Right renal pelvis (tissue), 4 donors: ENCODE results near the gene IKBKE. TPM values are rescaled to one million over a fixed set of nuclear protein-coding genes. Genes with fewer than 3 reads are reported as not detected.
A peak's percentile ranks its signal among the peaks of the same experiment; 100 is the strongest.

ENCODE experiments used
- DNase-seq, 4 donors: peaks; one replicate each; pipeline ENCODE4 v3.0.0-alpha.2; 2013; ENCODE audit warnings: low read depth in 4 of 4, low spot score in 3 of 4, missing footprints in 1 of 4
- polyA plus RNA-seq, 4 donors: library from polyadenylated mRNA; unstranded; fragments of 120-200 nt; gene quantifications; one replicate each; pipeline ENCODE4 v1.2.1, GENCODE V29; 2013; ENCODE audit not compliant: insufficient read length in 4 of 4

The IKBKE gene
- polyA plus RNA-seq, 4 donors = 4.3 to 4.9 (median 4.6) TPM

GRCh38 chr1:206538086-206538770, 68.0 kb downstream of the IKBKE start:
- no peak for DNase-seq

DNA sequence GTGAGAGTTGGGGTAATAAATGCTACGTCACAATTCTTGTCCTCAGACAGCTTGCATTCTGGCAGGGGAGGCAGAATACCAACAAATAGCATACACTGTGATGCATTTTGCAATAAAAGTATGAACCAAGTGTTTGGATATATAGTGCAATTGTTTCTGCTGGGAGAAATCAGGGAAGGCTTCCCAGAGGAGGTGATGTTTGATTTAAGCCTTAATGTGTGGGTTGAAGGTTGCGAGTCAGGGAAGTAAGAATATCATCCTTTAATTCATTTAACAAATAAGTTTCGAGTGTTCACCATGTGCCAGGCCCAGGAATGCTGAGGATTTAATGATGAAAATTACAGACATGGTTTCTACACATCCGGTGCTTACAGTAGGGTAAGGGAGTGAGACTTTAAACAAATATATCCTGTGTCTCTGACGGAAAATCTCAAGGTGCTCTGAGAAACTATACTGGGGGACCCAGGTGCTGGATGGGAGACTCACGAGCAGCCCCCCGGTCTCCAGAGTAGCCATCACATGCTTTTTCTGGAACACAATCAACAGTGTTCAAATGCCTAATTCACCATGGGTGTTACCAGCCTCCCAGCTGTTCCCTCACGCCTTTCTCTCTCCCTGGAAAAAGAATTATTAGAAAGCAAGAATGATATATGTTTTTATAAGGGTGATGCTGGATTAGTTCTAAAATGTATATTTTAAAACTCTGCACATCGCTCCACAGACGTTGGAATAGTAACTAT, 68.8 kb downstream of the IKBKE start:
- DNase-seq = no peak

DNA sequence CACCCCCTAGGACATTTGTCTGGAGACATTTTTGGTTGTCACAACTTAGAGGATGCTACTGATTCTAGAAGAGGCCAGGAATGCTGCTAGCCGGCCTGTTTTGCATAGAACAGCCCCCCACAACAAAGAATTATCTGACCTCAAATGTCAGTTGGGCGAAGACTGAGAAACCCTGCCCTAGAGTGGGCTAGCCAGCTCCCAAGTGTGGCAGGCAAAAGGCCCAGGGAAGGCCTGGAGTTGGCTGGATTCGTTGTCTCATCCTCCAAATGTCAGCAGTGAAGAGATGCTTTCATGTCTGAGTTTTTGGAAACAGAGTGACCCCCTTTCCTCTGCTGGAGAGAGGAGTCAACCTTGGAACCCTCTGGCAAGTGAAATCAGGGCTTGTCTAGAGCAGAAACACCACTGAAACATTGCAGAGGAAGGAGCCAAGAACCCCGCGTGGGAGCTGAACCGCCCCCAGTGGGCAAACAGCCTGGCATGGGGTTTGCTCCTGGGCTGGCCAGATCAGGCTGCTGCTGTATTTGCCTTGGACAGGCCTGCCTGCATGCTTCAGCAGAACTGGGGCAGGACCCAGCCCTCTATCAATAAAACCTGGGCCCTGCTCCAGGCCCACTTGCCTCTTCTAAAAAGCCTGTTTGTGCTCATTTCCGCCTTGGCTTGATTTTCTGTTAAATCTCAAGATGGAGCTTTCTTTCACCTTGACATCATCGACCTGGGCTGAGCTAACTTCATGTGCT, 69.9 kb downstream of the IKBKE start:
- no peak for DNase-seq

GRCh38 chr1:206541236-206541833, 71.1 kb downstream of the IKBKE start:
- DNase-seq = no peak

DNA sequence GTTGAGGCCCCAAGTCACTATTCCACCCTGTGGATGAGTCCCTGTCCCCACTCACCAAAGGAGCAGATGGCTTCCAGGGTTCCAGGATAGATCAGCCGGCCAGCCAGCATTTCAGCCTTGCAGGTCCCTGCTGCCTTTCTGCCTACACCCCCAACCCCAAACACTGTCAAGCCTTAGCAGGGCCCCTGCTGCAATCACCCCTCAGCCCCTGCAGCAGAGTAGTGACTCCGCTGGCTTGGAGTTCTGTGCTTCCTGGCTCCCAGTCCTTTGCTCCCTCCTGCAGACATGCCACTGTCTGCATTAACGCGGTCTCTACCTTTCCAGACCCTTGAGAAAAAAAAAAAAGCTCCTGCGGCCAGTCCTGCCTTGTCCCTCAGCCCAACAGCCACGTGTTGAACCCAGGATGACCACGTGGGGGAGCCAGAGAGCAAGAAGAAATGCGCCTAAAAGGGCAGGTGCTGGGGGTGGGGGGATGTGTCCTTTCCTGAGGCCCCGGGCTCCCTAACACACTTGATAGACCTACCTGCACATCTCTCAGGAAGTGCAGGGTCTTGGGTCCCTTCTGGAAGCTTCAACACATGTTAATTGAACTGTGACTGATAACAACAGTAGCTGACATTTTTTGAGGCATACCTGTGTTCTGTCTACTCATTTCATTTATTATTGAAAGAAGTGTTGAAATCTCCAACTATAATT, 74.4 kb downstream of the IKBKE start:
- DNase-seq = peak in 3 of 4 donors; percentile 53 to 57 (median 56)

DNA sequence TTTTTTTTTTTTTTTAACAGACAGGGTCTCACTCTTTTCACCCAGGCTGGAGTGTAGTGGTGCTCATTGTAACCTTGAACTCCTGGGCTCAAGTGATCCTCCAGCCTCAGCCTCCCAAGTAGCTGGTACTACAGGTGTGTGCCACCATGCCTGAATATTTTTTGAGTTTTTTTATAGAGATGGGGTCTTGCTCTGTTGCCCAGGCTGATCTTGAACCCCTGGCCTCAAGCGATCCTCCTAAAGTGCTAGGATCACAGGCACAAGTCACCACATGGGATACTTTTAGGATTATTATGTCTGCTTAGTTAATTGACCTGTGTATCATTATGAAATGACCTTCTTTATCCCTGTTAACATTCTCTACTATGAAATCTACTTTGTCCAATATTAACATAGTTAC, 75.1 kb downstream of the IKBKE start:
- DNase-seq = no peak

Other genes with a start within 250 kb of the IKBKE start
- gene RASSF5, start 37.1 kb downstream of the IKBKE start, polyA plus RNA-seq = 1 to 10 TPM; 5.0 to 7.0 (median 5.3) TPM
- 10 to 100 TPM; 77.0 to 85.6 (median 82.7) TPM for gene EIF2D, start 142.0 kb downstream of the IKBKE start, polyA plus RNA-seq
- 1 to 10 TPM; 8.0 to 9.7 (median 8.8) TPM for gene DYRK3, start 165.1 kb downstream of the IKBKE start, polyA plus RNA-seq
- gene MAPKAPK2, start 214.4 kb downstream of the IKBKE start, polyA plus RNA-seq = 10 to 100 TPM; 74.9 to 79.8 (median 76.6) TPM